Neutrophil (primary cell): Measurements from ENCODE around the gene OGN.

Experiments
- H3K27ac ChIP-seq: fragments of 200-600 bp; sonication (generic); 2 replicates; pipeline ENCODE4 v1.5.1; 2016; ENCODE audit warnings: mild to moderate bottlenecking, moderate library complexity
- H3K27me3 ChIP-seq: fragments of 200-600 bp; sonication (generic); 2 replicates; pipeline ENCODE4 v1.6.0; 2016; ENCODE audit warnings: mild to moderate bottlenecking
- H3K36me3 ChIP-seq: fragments of 200-600 bp; sonication (generic); 2 replicates; pipeline ENCODE4 v1.5.1; 2017
- H3K4me1 ChIP-seq, 2 experiments: fragments of 200-600 bp in 1 of 2; sonication (generic) in 1 of 2; 1 replicate in 1 of 2; 2 replicates in 1 of 2; pipeline versions ENCODE4 v1.5.1 to v1.6.1; 2013 to 2016; ENCODE audit warnings: low read depth in 1 of 2, low read length in 1 of 2, mild to moderate bottlenecking in 1 of 2, moderate library complexity in 1 of 2; ENCODE audit not compliant: control insufficient read depth in 1 of 2, insufficient read depth in 1 of 2
- H3K4me3 ChIP-seq, 2 experiments: fragments of 200-600 bp in 1 of 2; sonication (generic) in 1 of 2; 1 replicate in 1 of 2; 2 replicates in 1 of 2; pipeline ENCODE4 v1.5.1; 2013 to 2016; ENCODE audit warnings: low read depth in 1 of 2, low read length in 1 of 2, mild to moderate bottlenecking in 1 of 2, moderate library complexity in 1 of 2
- H3K9me3 ChIP-seq: fragments of 200-600 bp; sonication (generic); 2 replicates; pipeline ENCODE4 v1.5.1; 2016
- CTCF ChIP-seq: fragments of 200-600 bp; sonication (generic); IDR thresholded peaks from 2 replicates; pipeline ENCODE4 v1.5.1; 2016; ENCODE audit warnings: antibody characterized with exemption

The OGN gene

GRCh38 chr9:92404042-92404836 is at the start of gene OGN:
Gene OGN, minus strand, starts transcription at chr9:92404578. Its CDS starts 1,171 bp downstream, at chr9:92403407.
- H3K27me3 ChIP-seq = no peaks in the 10 kb centered on the region
- H3K4me3 ChIP-seq = no peak within 1 kb of the TSS
- no peak for TF ChIP-seq CTCF

GRCh38 chr9:92446536-92446935 is 42.2 kb upstream of the OGN start:
- Histone ChIP-seq H3K27me3 (no peaks in the 10 kb centered on the region), H3K36me3 (no peaks in the 10 kb centered on the region), H3K27ac (no peak overlapping the region), H3K4me3 (no peak overlapping the region), H3K9me3 (no peaks in the 10 kb centered on the region), H3K4me1 (no peaks in the 10 kb centered on the region)
- TF ChIP-seq CTCF = no peak

More at GRCh38 chr9:92404042-92404836, at the start of gene OGN:
- H3K9me3 ChIP-seq = no peaks in the 10 kb centered on the region
- peaks cover 7 to 9% of the 10 kb centered on the region in 2 experiments for H3K4me1 ChIP-seq
- H3K36me3 ChIP-seq = no peaks in the 10 kb centered on the region
- no peak within 1 kb of the TSS for H3K27ac ChIP-seq

- no peaks in the 10 kb centered on the region for H3K9me3 ChIP-seq
- TF ChIP-seq CTCF = no peak
- no peaks in the 10 kb centered on the region for H3K4me1 ChIP-seq
- no peaks in the 10 kb centered on the region for H3K36me3 ChIP-seq
- H3K4me3 ChIP-seq = no peak overlapping the region
- no peaks in the 10 kb centered on the region for H3K27me3 ChIP-seq
- no peak overlapping the region for H3K27ac ChIP-seq
These were observed 40.5 kb upstream of the OGN start for GRCh38 chr9:92444841-92445240.

- Histone ChIP-seq H3K27me3 (no peaks in the 10 kb centered on the region), H3K4me3 (no peak overlapping the region), H3K27ac (no peak overlapping the region), H3K9me3 (no peaks in the 10 kb centered on the region), H3K36me3 (no peaks in the 10 kb centered on the region), H3K4me1 (no peaks in the 10 kb centered on the region)
- TF ChIP-seq CTCF = no peak
These were observed 36.3 kb upstream of the OGN start for GRCh38 chr9:92440751-92441046.

GRCh38 chr9:92439921-92440750 is 35.8 kb upstream of the OGN start:
- H3K9me3 ChIP-seq = no peaks in the 10 kb centered on the region
- TF ChIP-seq CTCF = no peak
- H3K4me1 ChIP-seq = no peaks in the 10 kb centered on the region
- H3K27me3 ChIP-seq = no peaks in the 10 kb centered on the region
- H3K27ac ChIP-seq = no peak overlapping the region
- no peak overlapping the region for H3K4me3 ChIP-seq
- H3K36me3 ChIP-seq = no peaks in the 10 kb centered on the region
